Esophagus muscularis mucosa (tissue), 4 donors: ENCODE data around the gene TMEM190. TPM values are rescaled to one million over a fixed set of nuclear protein-coding genes. Genes with fewer than 3 reads are reported as not detected.

Experiments used
- DNase-seq: peaks from one replicate; pipeline ENCODE4 v3.0.0-alpha.2; 2017; ENCODE audit errors: extremely low spot score
- H3K27ac ChIP-seq, 4 donors: fragments of 200-600 bp; sonication (generic); replicated peaks in 1 of 4; 1 replicate in 3 of 4; 2 replicates in 1 of 4; pipeline ENCODE4 v1.5.1; 2016 to 2019; ENCODE audit warnings: mild to moderate bottlenecking in 1 of 4
- H3K27me3 ChIP-seq, 4 donors: fragments of 200-600 bp; sonication (generic); one replicate each; pipeline versions ENCODE4 v1.5.1 to v1.6.0; 2016 to 2019
- H3K36me3 ChIP-seq, 4 donors: fragments of 200-600 bp; sonication (generic); one replicate each; pipeline ENCODE4 v1.5.1; 2016 to 2019
- H3K4me1 ChIP-seq, 4 donors: fragments of 200-600 bp; sonication (generic); one replicate each; pipeline ENCODE4 v1.5.1; 2016 to 2019
- H3K4me3 ChIP-seq, 4 donors: fragments of 200-600 bp; sonication (generic); 1 replicate in 2 of 4; 2 replicates in 2 of 4; pipeline ENCODE4 v1.5.1; 2016 to 2019; ENCODE audit warnings: mild to moderate bottlenecking in 4 of 4, moderate library complexity in 1 of 4
- H3K9me3 ChIP-seq, 4 donors: fragments of 200-600 bp; sonication (generic); 1 replicate in 3 of 4; 2 replicates in 1 of 4; pipeline ENCODE4 v1.5.1; 2016 to 2019
- EP300 ChIP-seq: sonication (generic); formaldehyde crosslinking; IDR thresholded peaks from one replicate; pipeline ENCODE4 v1.6.1; 2017; ENCODE audit warnings: antibody characterized with exemption
- POLR2A ChIP-seq: fragments of 450-650 bp; IDR thresholded peaks from one replicate; pipeline ENCODE4 v1.6.1; 2017; ENCODE audit warnings: antibody characterized with exemption, moderate library complexity, mild to moderate bottlenecking, low read depth
- POLR2AphosphoS5 ChIP-seq, 2 donors: sonication (generic); formaldehyde crosslinking; IDR thresholded peaks; one replicate each; pipeline ENCODE4 v1.6.1; 2017; ENCODE audit warnings: antibody characterized with exemption in 2 of 2
- WGBS: methylation state at CpG from one replicate; pipeline ENCODE4 v1.1.5; 2018; 5-methylcytosine and 5-hydroxymethylcytosine counted together
- intact Hi-C: fragments of 100-400 bp; cut with DNase I; formaldehyde crosslinking; loops from one replicate; pipeline ENCODE4 v1.15.1; 2023
- total RNA-seq, 4 donors: library from RNA; depleted of rRNA; stranded (reverse); fragments of >200 nt; gene quantifications; one replicate each; pipeline versions ENCODE4 v1.1.0 to v1.2.1, GENCODE V29; 2016
- TF ChIP-seq, protein P1 (sequence below), 3 experiments: fragments of 200-600 bp in 2 of 3; fragments of 450-650 bp in 1 of 3; sonication (generic) in 2 of 3; IDR thresholded peaks; one replicate each; pipeline ENCODE4 v1.5.1; 2017 to 2019; ENCODE audit warnings: antibody characterized with exemption in 3 of 3, mild to moderate bottlenecking in 2 of 3, moderate library complexity in 1 of 3

TMEM190 gene
- total RNA-seq, 4 donors from 2014 or later = not detected

DNA sequence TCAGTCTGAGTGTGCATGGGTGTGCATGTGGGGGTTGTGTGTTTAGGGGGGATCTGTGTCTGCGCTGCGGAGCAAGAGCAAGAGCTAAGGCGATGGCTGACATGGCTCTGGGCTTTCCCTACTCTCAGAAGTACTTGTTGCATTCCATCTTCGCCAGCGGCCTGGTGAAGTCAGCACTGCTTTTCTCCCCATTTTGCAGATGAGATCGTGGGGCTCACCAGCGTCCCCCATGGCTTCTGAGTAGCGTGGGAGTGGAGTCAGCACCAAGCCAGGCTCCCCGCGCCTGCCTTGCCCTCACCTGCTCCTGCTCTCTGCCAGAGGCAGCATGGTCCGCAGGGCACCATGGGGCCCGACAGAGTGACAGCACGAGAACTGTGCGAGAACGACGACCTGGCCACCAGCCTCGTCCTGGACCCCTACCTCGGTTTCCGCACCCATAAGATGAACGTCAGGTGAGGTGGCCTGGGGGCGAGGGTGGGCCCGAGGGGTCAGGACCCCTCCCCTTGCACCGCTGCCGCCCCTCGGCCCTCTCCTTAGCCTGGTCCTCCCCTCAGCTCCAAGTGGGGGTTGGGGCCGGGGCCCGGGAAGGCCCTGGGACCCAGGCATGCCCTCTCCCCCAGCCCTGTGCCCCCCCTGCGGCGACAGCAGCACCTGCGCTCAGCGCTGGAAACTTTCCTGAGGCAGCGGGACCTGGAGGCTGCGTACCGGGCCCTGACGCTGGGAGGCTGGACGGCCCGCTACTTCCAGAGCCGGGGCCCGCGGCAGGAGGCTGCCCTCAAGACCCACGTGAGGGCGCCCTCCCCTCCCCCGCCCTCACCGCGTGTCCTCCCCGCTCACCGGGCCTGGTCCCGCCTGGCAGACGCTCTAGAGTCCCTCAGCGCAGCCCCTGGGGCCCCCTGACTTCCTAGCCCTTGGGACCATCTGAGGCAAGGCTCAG, 34.8 kb upstream of the TMEM190 start:
- WGBS = 83% methylated on average over 17 of the region's 50 CpGs
- Histone ChIP-seq H3K9me3 (no peaks in the 10 kb centered on the region), H3K4me3 (peak overlapping the region; percentile 76 to 91 (median 84)), H3K27ac (no peak overlapping the region), H3K27me3 (peaks cover 0 to 3% (median 0%) of the 10 kb centered on the region in 4 donors), H3K36me3 (peaks cover 0 to 43% (median 27%) of the 10 kb centered on the region in 4 donors), H3K4me1 (peaks cover 19 to 47% (median 39%) of the 10 kb centered on the region in 4 donors)
- TF ChIP-seq, protein P1, sequence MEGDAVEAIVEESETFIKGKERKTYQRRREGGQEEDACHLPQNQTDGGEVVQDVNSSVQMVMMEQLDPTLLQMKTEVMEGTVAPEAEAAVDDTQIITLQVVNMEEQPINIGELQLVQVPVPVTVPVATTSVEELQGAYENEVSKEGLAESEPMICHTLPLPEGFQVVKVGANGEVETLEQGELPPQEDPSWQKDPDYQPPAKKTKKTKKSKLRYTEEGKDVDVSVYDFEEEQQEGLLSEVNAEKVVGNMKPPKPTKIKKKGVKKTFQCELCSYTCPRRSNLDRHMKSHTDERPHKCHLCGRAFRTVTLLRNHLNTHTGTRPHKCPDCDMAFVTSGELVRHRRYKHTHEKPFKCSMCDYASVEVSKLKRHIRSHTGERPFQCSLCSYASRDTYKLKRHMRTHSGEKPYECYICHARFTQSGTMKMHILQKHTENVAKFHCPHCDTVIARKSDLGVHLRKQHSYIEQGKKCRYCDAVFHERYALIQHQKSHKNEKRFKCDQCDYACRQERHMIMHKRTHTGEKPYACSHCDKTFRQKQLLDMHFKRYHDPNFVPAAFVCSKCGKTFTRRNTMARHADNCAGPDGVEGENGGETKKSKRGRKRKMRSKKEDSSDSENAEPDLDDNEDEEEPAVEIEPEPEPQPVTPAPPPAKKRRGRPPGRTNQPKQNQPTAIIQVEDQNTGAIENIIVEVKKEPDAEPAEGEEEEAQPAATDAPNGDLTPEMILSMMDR (IDR thresholded peaks at IDR 0.05) = no peak
- TF ChIP-seq EP300 = no peak
- TF ChIP-seq POLR2AphosphoS5 (IDR thresholded peaks at IDR 0.05) = no peak
- TF ChIP-seq POLR2A = no peak
- DNase-seq = no peak
- intact Hi-C loops = loop anchor here (5.0 kb wide), 2 partner anchors 40 kb away; partner anchors contain the start of gene TMEM238

DNA sequence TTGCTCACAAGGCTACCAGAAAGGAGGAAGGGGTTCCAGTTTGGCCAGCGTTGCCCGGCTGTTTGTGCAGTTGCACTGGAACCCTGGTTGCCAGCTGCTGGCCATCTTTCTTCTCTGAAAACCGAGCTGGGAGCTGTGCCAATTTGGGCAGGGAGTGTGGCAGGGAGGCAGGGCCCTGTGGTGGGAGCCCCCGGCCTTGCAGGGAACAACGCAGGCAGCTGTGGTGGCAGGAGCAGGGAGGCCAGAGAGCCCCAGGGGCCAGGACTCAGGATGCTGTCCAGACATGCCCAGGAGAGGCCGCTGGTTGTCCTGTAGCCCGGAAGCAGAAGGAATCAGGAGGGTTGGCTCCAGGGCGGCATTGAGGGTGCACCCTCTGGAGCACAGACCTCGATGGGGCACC, 32.2 kb upstream of the TMEM190 start:
- no peaks in the 10 kb centered on the region for H3K9me3 ChIP-seq
- DNase-seq = no peak
- no peak overlapping the region for H3K4me3 ChIP-seq
- H3K27me3 ChIP-seq = peaks cover 0 to 6% (median 0%) of the 10 kb centered on the region in 4 donors
- 69% methylated on average over 9 of the region's 9 CpGs for WGBS
- peaks cover 0 to 54% (median 36%) of the 10 kb centered on the region in 4 donors for H3K36me3 ChIP-seq
- peaks cover 18 to 45% (median 31%) of the 10 kb centered on the region in 4 donors for H3K4me1 ChIP-seq
- TF ChIP-seq, protein P1 (IDR thresholded peaks at IDR 0.05) = no peak
- intact Hi-C loops = loop anchor here (5.0 kb wide), 2 partner anchors 38 to 42 kb away; partner anchors contain the start of gene TMEM238
- no peak overlapping the region for H3K27ac ChIP-seq

DNA sequence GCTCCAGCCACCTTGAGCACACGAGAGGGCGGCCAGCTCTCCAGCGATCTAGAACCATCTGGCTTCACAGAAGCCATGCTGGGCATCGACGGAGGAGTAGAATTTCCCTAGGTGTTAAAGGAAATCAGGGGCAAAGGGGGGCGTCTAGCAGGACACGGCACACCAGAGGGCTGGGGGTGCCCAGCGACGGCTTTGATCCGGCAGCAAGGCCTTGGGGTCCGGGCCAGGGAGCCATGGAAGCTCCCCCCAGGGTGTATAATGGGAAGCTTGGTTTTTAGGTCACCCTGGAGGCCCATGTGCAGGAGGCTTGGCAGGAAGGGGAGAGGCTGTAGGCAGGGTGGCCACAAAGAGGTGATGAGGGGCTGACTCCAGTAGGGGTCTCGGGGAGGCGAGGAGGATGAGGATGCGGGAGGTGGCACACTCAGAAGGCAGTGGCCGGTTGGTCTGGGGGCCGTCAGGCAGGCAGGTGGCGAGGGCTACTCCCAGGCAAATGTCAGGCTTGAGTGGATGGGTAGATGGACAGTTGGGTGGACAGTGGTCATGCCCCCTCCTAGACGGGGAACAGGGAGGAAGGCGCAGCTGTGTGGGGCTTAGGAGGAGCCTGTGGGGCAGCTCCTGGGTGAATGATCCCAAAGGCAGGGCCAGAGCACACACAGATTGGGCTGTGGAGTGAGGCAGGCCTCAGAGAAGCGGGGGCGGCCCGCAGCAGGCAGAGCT, 31.4 kb upstream of the TMEM190 start:
- no peak for TF ChIP-seq EP300
- no peak for TF ChIP-seq POLR2A
- no peak for TF ChIP-seq POLR2AphosphoS5 (IDR thresholded peaks at IDR 0.05)
- TF ChIP-seq, protein P1 (IDR thresholded peaks at IDR 0.05) = no peak
- peaks cover 0 to 14% (median 2%) of the 10 kb centered on the region in 4 donors for H3K27me3 ChIP-seq
- WGBS = 84% methylated on average over 17 of the region's 22 CpGs
- H3K4me1 ChIP-seq = peaks cover 17 to 41% (median 28%) of the 10 kb centered on the region in 4 donors
- H3K27ac ChIP-seq = no peak overlapping the region
- no peaks in the 10 kb centered on the region for H3K9me3 ChIP-seq
- DNase-seq = no peak
- H3K4me3 ChIP-seq = no peak overlapping the region
- intact Hi-C loops = no loop called here
- H3K36me3 ChIP-seq = peaks cover 0 to 54% (median 36%) of the 10 kb centered on the region in 4 donors

DNA sequence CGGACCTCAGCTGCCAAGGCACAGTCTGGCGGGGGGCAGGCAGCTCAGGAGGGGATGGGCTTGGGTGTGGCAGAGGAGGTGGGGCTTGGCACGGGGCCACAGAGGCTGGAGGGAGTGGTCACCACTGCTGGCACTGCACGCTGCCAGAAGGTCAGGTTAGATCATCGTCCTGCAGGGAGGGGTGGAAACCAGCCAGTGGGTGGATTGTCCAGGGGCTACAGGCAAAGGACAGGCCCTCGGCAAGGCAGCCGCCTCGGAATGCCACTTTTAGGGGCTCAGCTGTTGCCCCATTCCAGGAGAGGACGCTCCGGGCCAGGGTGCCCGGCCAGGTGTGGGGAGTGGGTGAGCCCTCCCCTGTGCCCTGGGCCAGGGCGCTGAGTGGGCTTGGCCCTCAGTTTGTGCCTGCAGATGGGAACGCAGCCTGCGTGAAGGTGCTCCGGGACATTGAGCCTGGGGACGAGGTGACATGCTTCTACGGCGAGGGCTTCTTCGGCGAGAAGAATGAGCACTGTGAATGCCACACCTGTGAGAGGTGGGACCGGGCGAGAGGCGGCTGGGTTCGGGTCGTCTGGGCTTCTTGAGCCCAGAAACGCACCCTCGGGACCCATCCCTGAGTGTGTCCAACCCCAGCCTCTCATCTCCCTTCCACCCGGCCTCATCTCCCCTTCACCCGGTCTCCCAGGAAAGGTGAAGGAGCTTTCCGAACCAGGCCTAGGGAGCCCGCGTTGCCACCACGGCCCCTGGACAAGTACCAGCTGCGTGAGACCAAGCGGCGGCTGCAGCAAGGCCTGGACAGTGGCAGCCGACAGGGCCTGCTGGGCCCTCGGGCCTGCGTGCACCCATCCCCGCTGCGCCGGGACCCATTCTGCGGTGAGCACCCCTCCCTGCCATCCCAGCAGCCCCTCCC, 30.6 kb upstream of the TMEM190 start:
- H3K9me3 ChIP-seq = no peaks in the 10 kb centered on the region
- H3K36me3 ChIP-seq = peaks cover 0 to 54% (median 36%) of the 10 kb centered on the region in 4 donors
- intact Hi-C loops = no loop called here
- no peak for DNase-seq
- no peak for TF ChIP-seq EP300
- TF ChIP-seq POLR2A = no peak
- TF ChIP-seq, protein P1 (IDR thresholded peaks at IDR 0.05) = no peak
- no peak for TF ChIP-seq POLR2AphosphoS5 (IDR thresholded peaks at IDR 0.05)
- H3K4me3 ChIP-seq = no peak overlapping the region
- H3K27me3 ChIP-seq = peaks cover 0 to 22% (median 7%) of the 10 kb centered on the region in 4 donors
- peaks cover 8 to 33% (median 20%) of the 10 kb centered on the region in 4 donors for H3K4me1 ChIP-seq
- peak overlapping the region in 1 of 4 donors; percentile 21 for H3K27ac ChIP-seq
- 88% methylated on average over 26 of the region's 43 CpGs for WGBS
